GM12878 (cell line): ENCODE results near the gene VN1R4.

Experiments
- CBFB ChIP-seq: IDR thresholded peaks from 2 replicates; pipeline ENCODE4 v1.6.1; 2016; ENCODE audit warnings: antibody characterized with exemption, low read depth
- NFIC ChIP-seq: IDR thresholded peaks from 2 replicates; pipeline ENCODE4 v1.6.1; 2012; ENCODE audit warnings: low read depth, mild to moderate bottlenecking, inconsistent platforms, low read length, moderate library complexity
- TF ChIP-seq, protein P1 (sequence below), 3 experiments: IDR thresholded peaks in 2 of 3; conservative IDR thresholded peaks in 1 of 3; 2 replicates each; pipeline ENCODE4 v1.5.1; 2011; ENCODE audit warnings: low read depth in 3 of 3, low read length in 3 of 3, mild to moderate bottlenecking in 3 of 3, control low read depth in 2 of 3, moderate library complexity in 2 of 3, inconsistent platforms in 1 of 3, mixed read lengths in 1 of 3; ENCODE audit not compliant: control insufficient read depth in 2 of 3, insufficient read depth in 1 of 3; ENCODE audit errors: extremely low read depth in 1 of 3
- TF ChIP-seq, protein P2 (sequence below): IDR thresholded peaks from 2 replicates; pipeline ENCODE4 v1.6.1; 2012; ENCODE audit warnings: low read length, inconsistent platforms

DNA sequence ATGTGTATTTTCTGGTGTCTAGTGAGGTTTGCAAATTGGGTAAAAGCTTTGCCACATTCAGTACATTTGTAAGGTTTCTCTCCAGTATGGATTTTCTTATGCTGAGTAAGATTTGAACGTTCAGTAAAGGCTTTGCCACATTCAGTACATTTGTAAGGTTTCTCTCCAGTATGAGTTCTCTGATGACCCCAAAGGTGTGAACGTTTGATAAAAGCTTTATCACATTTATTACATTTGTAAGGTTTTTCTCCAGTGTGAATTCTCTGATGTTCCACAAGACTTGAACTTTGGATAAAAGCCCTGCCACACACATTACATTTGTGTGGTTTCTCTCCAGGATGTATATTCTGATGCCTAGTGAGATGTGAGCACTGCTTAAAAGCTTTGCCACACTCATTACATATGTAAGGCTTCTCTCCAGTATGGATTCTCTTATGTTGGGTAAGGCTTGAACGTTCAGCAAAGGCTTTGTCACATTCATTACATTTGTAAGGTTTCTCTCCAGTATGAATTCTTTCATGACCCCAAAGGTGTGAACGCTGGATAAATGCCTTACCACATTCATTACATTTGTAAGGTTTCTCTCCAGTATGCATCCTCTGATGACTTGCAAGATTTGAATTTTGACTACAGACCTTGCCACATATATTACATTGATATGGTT lies 30.3 kb downstream of the VN1R4 start:
- no peak for TF ChIP-seq NFIC
- TF ChIP-seq, protein P1, sequence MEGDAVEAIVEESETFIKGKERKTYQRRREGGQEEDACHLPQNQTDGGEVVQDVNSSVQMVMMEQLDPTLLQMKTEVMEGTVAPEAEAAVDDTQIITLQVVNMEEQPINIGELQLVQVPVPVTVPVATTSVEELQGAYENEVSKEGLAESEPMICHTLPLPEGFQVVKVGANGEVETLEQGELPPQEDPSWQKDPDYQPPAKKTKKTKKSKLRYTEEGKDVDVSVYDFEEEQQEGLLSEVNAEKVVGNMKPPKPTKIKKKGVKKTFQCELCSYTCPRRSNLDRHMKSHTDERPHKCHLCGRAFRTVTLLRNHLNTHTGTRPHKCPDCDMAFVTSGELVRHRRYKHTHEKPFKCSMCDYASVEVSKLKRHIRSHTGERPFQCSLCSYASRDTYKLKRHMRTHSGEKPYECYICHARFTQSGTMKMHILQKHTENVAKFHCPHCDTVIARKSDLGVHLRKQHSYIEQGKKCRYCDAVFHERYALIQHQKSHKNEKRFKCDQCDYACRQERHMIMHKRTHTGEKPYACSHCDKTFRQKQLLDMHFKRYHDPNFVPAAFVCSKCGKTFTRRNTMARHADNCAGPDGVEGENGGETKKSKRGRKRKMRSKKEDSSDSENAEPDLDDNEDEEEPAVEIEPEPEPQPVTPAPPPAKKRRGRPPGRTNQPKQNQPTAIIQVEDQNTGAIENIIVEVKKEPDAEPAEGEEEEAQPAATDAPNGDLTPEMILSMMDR (IDR thresholded peaks at IDR 0.05 in 2 of 3, conservative IDR thresholded peaks at IDR 0.05 in 1 of 3; ENCODE audit: control insufficient read depth in 2 of 3, extremely low read depth in 1 of 3, insufficient read depth in 1 of 3, low read depth in 3 of 3, low read length in 3 of 3) = no peak
- TF ChIP-seq, protein P2, sequence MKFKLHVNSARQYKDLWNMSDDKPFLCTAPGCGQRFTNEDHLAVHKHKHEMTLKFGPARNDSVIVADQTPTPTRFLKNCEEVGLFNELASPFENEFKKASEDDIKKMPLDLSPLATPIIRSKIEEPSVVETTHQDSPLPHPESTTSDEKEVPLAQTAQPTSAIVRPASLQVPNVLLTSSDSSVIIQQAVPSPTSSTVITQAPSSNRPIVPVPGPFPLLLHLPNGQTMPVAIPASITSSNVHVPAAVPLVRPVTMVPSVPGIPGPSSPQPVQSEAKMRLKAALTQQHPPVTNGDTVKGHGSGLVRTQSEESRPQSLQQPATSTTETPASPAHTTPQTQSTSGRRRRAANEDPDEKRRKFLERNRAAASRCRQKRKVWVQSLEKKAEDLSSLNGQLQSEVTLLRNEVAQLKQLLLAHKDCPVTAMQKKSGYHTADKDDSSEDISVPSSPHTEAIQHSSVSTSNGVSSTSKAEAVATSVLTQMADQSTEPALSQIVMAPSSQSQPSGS = no peak
- no peak for TF ChIP-seq CBFB
